KG1 (cell line): ENCODE data around the gene ULK2.
A peak's percentile ranks its signal among the peaks of the same experiment; 100 is the strongest.
"Not testable (repeated sequence)": the region's sequence is repeated elsewhere in the genome, so short reads cannot be mapped to it uniquely, and the experiment has no call there.

Experiments
- DNase-seq: peaks from one replicate; lab custom pipeline; 2025; lab: John Stamatoyannopoulos, UW

The ULK2 gene

GRCh38 chr17:19867329-19868078 is at the start of gene ULK2:
ULK2 (minus strand) TSS chr17:19867936; CDS start chr17:19867417, 519 bp downstream.
- DNase-seq: no peak

GRCh38 chr17:19915245-19915978 is 47.7 kb upstream of the ULK2 start:
- DNase-seq: no peak

- no peak for DNase-seq
Measured at GRCh38 chr17:19911033-19911432, 43.3 kb upstream of the ULK2 start.

GRCh38 chr17:19909139-19909538 is 41.4 kb upstream of the ULK2 start:
- no peak for DNase-seq

- DNase-seq: no peak
Measured at GRCh38 chr17:19905502-19905901, 37.8 kb upstream of the ULK2 start.

- DNase-seq: no peak
Measured at GRCh38 chr17:19904924-19905323, 37.2 kb upstream of the ULK2 start.

- DNase-seq: no peak
Measured at GRCh38 chr17:19904412-19904811, 36.7 kb upstream of the ULK2 start.

GRCh38 chr17:19900809-19901208 is 33.1 kb upstream of the ULK2 start:
- no peak for DNase-seq

GRCh38 chr17:19897903-19898302 is 30.2 kb upstream of the ULK2 start:
- no peak for DNase-seq

GRCh38 chr17:19897090-19897837 is 29.5 kb upstream of the ULK2 start:
- no peak for DNase-seq

GRCh38 chr17:19896679-19897078 is 28.9 kb upstream of the ULK2 start:
- no peak for DNase-seq

GRCh38 chr17:19890554-19890953 is 22.8 kb upstream of the ULK2 start:
- DNase-seq: not testable (repeated sequence)

- DNase-seq: not testable (repeated sequence)
Measured at GRCh38 chr17:19890001-19890400, 22.3 kb upstream of the ULK2 start.

- DNase-seq: no peak
Measured at GRCh38 chr17:19886116-19886515, 18.4 kb upstream of the ULK2 start.

- no peak for DNase-seq
Measured at GRCh38 chr17:19883537-19884215, 15.9 kb upstream of the ULK2 start.

- DNase-seq: no peak
Measured at GRCh38 chr17:19880393-19880792, 12.7 kb upstream of the ULK2 start.

GRCh38 chr17:19877364-19877945 is 9.7 kb upstream of the ULK2 start:
- DNase-seq: no peak

- peak; percentile 14 for DNase-seq
Measured at GRCh38 chr17:19876529-19877161, 8.9 kb upstream of the ULK2 start.

- DNase-seq: no peak
Measured at GRCh38 chr17:19874256-19874655, 6.5 kb upstream of the ULK2 start.

- DNase-seq: no peak
Measured at GRCh38 chr17:19873346-19873745, 5.6 kb upstream of the ULK2 start.

GRCh38 chr17:19868079-19868395 is 301 bp upstream of the ULK2 start:
- DNase-seq: no peak

- DNase-seq: peak; percentile 12
Measured at GRCh38 chr17:19867079-19867328, 732 bp downstream of the ULK2 start.
